IMR-90 (cell line): Measurements from ENCODE around the gene PROCA1. TPM values are rescaled to one million over a fixed set of nuclear protein-coding genes. Genes with fewer than 3 reads are reported as not detected.

Source experiments
- ATAC-seq: fragments of 200-7000 bp; cut with Tn5 transposase; 2 replicates; pipeline ENCODE4 v1.9.1; 2020; ENCODE audit warnings: low read depth, mild to moderate bottlenecking, moderate library complexity
- BruUV-seq: library from RNA; stranded (reverse); fragments of 400-500 nt; replicated peaks from 2 replicates; lab custom pipeline; 2021; lab: Mats Ljungman, UMichigan
- CTCF ChIA-PET: fragments of 300-600 bp; formaldehyde crosslinking; extraction: SDS; loops from one replicate; lab custom pipeline; 2021; ENCODE audit warnings: antibody characterized with exemption; lab: Yijun Ruan, JAX
- POLR2A ChIA-PET: fragments of 300-600 bp; sonication (Branson Sonifier 250); formaldehyde crosslinking; loops from one replicate; lab custom pipeline; 2022; ENCODE audit warnings: antibody characterized with exemption; ENCODE audit not compliant: unreplicated experiment; lab: Charles Lee
- DNase-seq: peaks from one replicate; pipeline ENCODE4 v3.0.0; 2013
- H2AFZ ChIP-seq: replicated peaks from 2 replicates; pipeline ENCODE3; 2013; ENCODE audit warnings: low read length, mild to moderate bottlenecking; ENCODE audit not compliant: poor library complexity
- H2AK5ac ChIP-seq: 2 replicates; pipeline ENCODE4 v1.6.1; 2013; ENCODE audit warnings: low read depth, low read length, inconsistent platforms
- H2AK9ac ChIP-seq: replicated peaks from 2 replicates; pipeline ENCODE3; 2013; ENCODE audit warnings: mild to moderate bottlenecking, low read depth, low read length, moderate library complexity; ENCODE audit not compliant: poor library complexity
- H2BK120ac ChIP-seq: 2 replicates; pipeline ENCODE4 v1.6.1; 2013; ENCODE audit warnings: low read depth, low read length, inconsistent platforms
- H2BK15ac ChIP-seq: 3 replicates; pipeline ENCODE4 v1.6.1; 2013; ENCODE audit warnings: low read depth, low read length, inconsistent platforms
- H2BK20ac ChIP-seq: 2 replicates; pipeline ENCODE4 v1.6.1; 2013; ENCODE audit warnings: low read depth, mild to moderate bottlenecking, inconsistent platforms, low read length, moderate library complexity
- H2BK5ac ChIP-seq: 2 replicates; pipeline ENCODE4 v1.6.1; 2013; ENCODE audit warnings: mild to moderate bottlenecking, low read depth, low read length, inconsistent platforms; ENCODE audit not compliant: poor library complexity, severe bottlenecking
- H3K14ac ChIP-seq: replicated peaks from 2 replicates; pipeline ENCODE4 v1.6.1; 2013; ENCODE audit warnings: low read depth, low read length, inconsistent platforms
- H3K18ac ChIP-seq: 2 replicates; pipeline ENCODE4 v1.6.1; 2013; ENCODE audit warnings: low read depth, low read length, control low read depth
- H3K23ac ChIP-seq: 2 replicates; pipeline ENCODE4 v1.6.1; 2013; ENCODE audit warnings: low read depth, low read length, inconsistent platforms
- H3K27ac ChIP-seq: 2 replicates; pipeline ENCODE4 v1.5.1; 2013; ENCODE audit warnings: mild to moderate bottlenecking, control low read depth, low read length; ENCODE audit not compliant: insufficient read depth
- H3K27me3 ChIP-seq: 2 replicates; pipeline ENCODE4 v1.6.1; 2013; ENCODE audit warnings: low read length; ENCODE audit not compliant: control insufficient read depth, insufficient read depth
- H3K36me3 ChIP-seq: 2 replicates; pipeline ENCODE4 v1.6.1; 2013; ENCODE audit warnings: low read length, mixed read lengths; ENCODE audit not compliant: control insufficient read depth, insufficient read depth
- H3K4ac ChIP-seq: 2 replicates; pipeline ENCODE4 v1.6.1; 2013; ENCODE audit warnings: low read depth, low read length, inconsistent platforms
- H3K4me1 ChIP-seq: 2 replicates; pipeline ENCODE4 v1.6.1; 2013; ENCODE audit warnings: low read length, mixed read lengths; ENCODE audit not compliant: control insufficient read depth, insufficient read depth
- H3K4me2 ChIP-seq: 2 replicates; pipeline ENCODE4 v1.6.1; 2013; ENCODE audit warnings: low read depth, mild to moderate bottlenecking, control low read depth, low read length, moderate library complexity
- H3K4me3 ChIP-seq: 2 replicates; pipeline ENCODE4 v1.5.1; 2013; ENCODE audit warnings: low read depth, mild to moderate bottlenecking, control low read depth, low read length, moderate library complexity; ENCODE audit not compliant: insufficient read depth
- H3K56ac ChIP-seq: 2 replicates; pipeline ENCODE4 v1.6.1; 2013; ENCODE audit warnings: low read length, inconsistent platforms; ENCODE audit not compliant: insufficient read depth; ENCODE audit errors: extremely low read depth
- H3K79me1 ChIP-seq, 2 experiments: 2 replicates each; pipeline ENCODE4 v1.6.1; 2013; ENCODE audit warnings: low read length in 2 of 2, inconsistent platforms in 1 of 2, low read depth in 1 of 2
- H3K9ac ChIP-seq: 2 replicates; pipeline ENCODE4 v1.6.1; 2013; ENCODE audit warnings: low read depth, low read length, control low read depth
- H3K9me1 ChIP-seq: 2 replicates; pipeline ENCODE4 v1.6.1; 2013; ENCODE audit warnings: low read length, inconsistent platforms; ENCODE audit not compliant: insufficient read depth
- H3K9me3 ChIP-seq: 2 replicates; pipeline ENCODE4 v1.6.1; 2013; ENCODE audit warnings: low read length; ENCODE audit not compliant: control insufficient read depth, insufficient read depth
- H4K20me1 ChIP-seq: 2 replicates; pipeline ENCODE4 v1.6.1; 2013; ENCODE audit warnings: low read length, inconsistent platforms; ENCODE audit not compliant: insufficient read depth
- H4K5ac ChIP-seq: 2 replicates; pipeline ENCODE4 v1.6.1; 2013; ENCODE audit warnings: mild to moderate bottlenecking, low read depth, low read length, control low read depth
- H4K8ac ChIP-seq, 2 experiments: 2 replicates each; pipeline ENCODE4 v1.6.1; 2013; ENCODE audit warnings: low read depth in 2 of 2, low read length in 2 of 2, control low read depth in 1 of 2, inconsistent platforms in 1 of 2
- H4K91ac ChIP-seq: 2 replicates; pipeline ENCODE4 v1.6.1; 2013; ENCODE audit warnings: low read depth, low read length, inconsistent platforms; ENCODE audit not compliant: insufficient read depth
- MAFK ChIP-seq: IDR thresholded peaks from 2 replicates; pipeline ENCODE4 v1.6.1; 2012; ENCODE audit warnings: low read depth, low read length, improper control_type of control experiment
- POLR2A ChIP-seq: IDR thresholded peaks from 2 replicates; pipeline ENCODE4 v1.6.1; 2012; ENCODE audit warnings: mild to moderate bottlenecking, low read depth, low read length
- WGBS, 2 experiments: methylation state at CpG; one replicate each; pipeline versions ENCODE4 v1.1.5 to v1.1.7; 2013; ENCODE audit warnings: missing lambda C conversion rate in 2 of 2; ENCODE audit not compliant: insufficient read length in 1 of 2; ENCODE audit errors: extremely low coverage in 2 of 2; 5-methylcytosine and 5-hydroxymethylcytosine counted together
- dilution Hi-C: fragments of 300-500 bp; cut with HindIII; formaldehyde crosslinking; loops from one replicate; pipeline ENCODE4 v1.14.3; 2018; ENCODE audit warnings: low sequenced_read_pairs; ENCODE audit not compliant: unreplicated experiment
- in situ Hi-C: fragments of 300-500 bp; cut with MboI; formaldehyde crosslinking; loops from 3 replicates; pipeline ENCODE4 v1.14.3; 2019; ENCODE audit warnings: low sequenced_read_pairs, inconsistent platforms, mixed read lengths
- intact Hi-C: fragments of 100-400 bp; cut with micrococcal nuclease; formaldehyde crosslinking; loops from 2 replicates; pipeline ENCODE4 v1.10.0; 2022
- polyA plus RNA-seq, 3 experiments: library from polyadenylated mRNA; depleted of rRNA; stranded (reverse); fragments of >200 nt; gene quantifications; 2 replicates each; pipeline ENCODE4 v1.2.3, GENCODE V29; 2012; ENCODE audit warnings: low replicate concordance in 1 of 3
- total RNA-seq: library from RNA; depleted of rRNA; stranded (reverse); fragments of >200 nt; gene quantifications from 2 replicates; pipeline ENCODE4 v1.2.3, GENCODE V29; 2012

PROCA1 gene
- total and polyA plus RNA-seq, 2 of the 4 experiments (the other 2 are of a cell fraction) = 0.36 to 1.7 TPM

DNA sequence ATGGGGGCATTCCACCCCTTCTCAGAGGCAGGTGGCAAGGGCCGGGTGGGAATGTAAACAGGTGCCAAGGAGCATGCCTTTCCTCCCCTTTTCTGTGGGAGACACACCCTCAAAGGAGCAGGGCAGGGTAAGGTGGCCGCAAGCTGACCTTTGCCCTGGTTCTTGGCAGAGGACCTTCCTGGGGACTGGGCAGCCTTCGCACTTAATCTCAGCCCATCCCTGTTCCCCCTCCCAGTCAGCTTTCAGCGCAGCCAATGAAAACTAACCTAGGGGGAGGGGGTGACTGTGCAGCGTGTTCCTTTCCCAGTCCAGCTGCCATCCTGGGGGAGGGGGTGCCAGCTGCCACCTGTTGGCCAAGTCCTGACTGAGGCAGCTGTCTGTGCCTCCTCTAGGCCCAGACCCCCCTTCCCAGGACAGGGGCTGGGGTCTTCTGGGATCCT, 34.9 kb upstream of the PROCA1 start:
- Histone ChIP-seq H3K9me3 (no peaks in the 10 kb centered on the region), H3K56ac (no peak overlapping the region), H4K8ac (no peak overlapping the region), H3K79me1 (peaks cover 15 to 70% of the 10 kb centered on the region in 2 experiments), H2BK15ac (no peak overlapping the region), H3K14ac (no peak overlapping the region), H4K20me1 (peaks cover 73% of the 10 kb centered on the region), H2AK5ac (peak overlapping the region; percentile 27; the same call in 1 of the 2 replicates), H2BK20ac (no peak overlapping the region), H2AK9ac (peak overlapping the region; percentile 99), H3K9ac (0 out of 2 replicates have a peak overlapping the region, but pooled peaks have one; percentile 0), H3K4me3 (no peak overlapping the region), H3K4ac (peak overlapping the region; percentile 27; the same call in 1 of the 2 replicates), H4K5ac (no peak overlapping the region), H3K4me1 (peaks cover 16% of the 10 kb centered on the region), H3K36me3 (peaks cover 49% of the 10 kb centered on the region), H3K27ac (no peak overlapping the region), H3K9me1 (peaks cover 13% of the 10 kb centered on the region; the same call in 1 of the 2 replicates), H2BK5ac (peak overlapping the region; percentile 13), H3K23ac (no peak overlapping the region), H4K91ac (no peak overlapping the region), H3K4me2 (peak overlapping the region; percentile 87; the same call in 1 of the 2 replicates), H2AFZ (no peak overlapping the region), H3K18ac (no peak overlapping the region), H3K27me3 (no peaks in the 10 kb centered on the region), H2BK120ac (no peak overlapping the region)
- dilution Hi-C loops = no loop called here
- ATAC-seq (no peak), DNase-seq (no peak)
- intact Hi-C loops = no loop called here
- POLR2A ChIA-PET = interaction anchor here (0.6 to 1.1 kb wide), 2 partner anchors 20 to 1995 kb away, joined by 3 read pairs; no protein-coding TSS in a partner anchor
- in situ Hi-C loops = no loop called here
- no CpG with 5 or more reads among the region's 5 CpGs for WGBS, 2 experiments
- CTCF ChIA-PET = interaction anchor here (1.1 to 5.4 kb wide), 2 partner anchors 17 to 19 kb away, joined by 3 to 60 read pairs; partner anchors contain the start of genes NEK8 and TLCD1
- 0 out of 2 replicates have a peak, but pooled peaks have one; percentile 1 for TF ChIP-seq POLR2A
- TF ChIP-seq MAFK = no peak
- BruUV-seq = no TSS peak
